CD4-positive, CD25-positive, alpha-beta regulatory T cell (primary cell): ENCODE results near the gene PRKCQ. TPM values are rescaled to one million over a fixed set of nuclear protein-coding genes. Genes with fewer than 3 reads are reported as not detected.
A peak's percentile ranks its signal among the peaks of the same experiment; 100 is the strongest.

Experiments used
- ATAC-seq, 2 donors: fragments of 150-1000 bp; cut with Tn5 transposase; one replicate each; pipeline ENCODE4 v1.10.0; 2021; ENCODE audit warnings: low read depth in 2 of 2, moderate number of reproducible peaks in 2 of 2, moderate library complexity in 1 of 2
- DNase-seq, 3 donors: peaks; one replicate each; pipeline versions ENCODE4 v3.0.0 to v3.0.0-alpha.2; 2012 to 2022; ENCODE audit warnings: mixed read lengths in 1 of 3
- H3K27ac ChIP-seq: one replicate; pipeline ENCODE4 v1.7.0; 2013; ENCODE audit warnings: mild to moderate bottlenecking, low read length; ENCODE audit not compliant: insufficient read depth, poor library complexity, severe bottlenecking
- H3K27me3 ChIP-seq: one replicate; pipeline ENCODE4 v1.7.0; 2013; ENCODE audit warnings: low read length; ENCODE audit not compliant: control insufficient read depth, insufficient read depth
- H3K36me3 ChIP-seq: one replicate; pipeline ENCODE4 v1.7.0; 2013; ENCODE audit warnings: mild to moderate bottlenecking, low read length, moderate library complexity; ENCODE audit not compliant: control insufficient read depth, insufficient read depth
- H3K4me1 ChIP-seq: 2 replicates; pipeline ENCODE4 v1.7.0; 2013; ENCODE audit warnings: mild to moderate bottlenecking, low read length; ENCODE audit not compliant: insufficient read depth, control insufficient read depth, poor library complexity, severe bottlenecking
- H3K4me3 ChIP-seq: one replicate; pipeline ENCODE4 v1.7.0; 2013; ENCODE audit warnings: low read depth, mild to moderate bottlenecking, low read length, moderate library complexity
- H3K9me3 ChIP-seq, 2 experiments: 1 replicate in 1 of 2; 2 replicates in 1 of 2; pipeline ENCODE4 v1.7.0; 2013; ENCODE audit warnings: low read length in 2 of 2, mild to moderate bottlenecking in 1 of 2, moderate library complexity in 1 of 2; ENCODE audit not compliant: control insufficient read depth in 2 of 2
- H3K27ac Mint-ChIP-seq, 3 donors: one replicate each; pipeline ENCODE4 v1.8.0; 2020 to 2022; ENCODE audit warnings: mild to moderate bottlenecking in 3 of 3, mixed read lengths in 3 of 3, moderate library complexity in 2 of 3
- H3K27me3 Mint-ChIP-seq: one replicate; pipeline ENCODE4 v1.8.0; 2022; ENCODE audit warnings: mild to moderate bottlenecking, mixed read lengths
- H3K36me3 Mint-ChIP-seq: one replicate; pipeline ENCODE4 v1.8.0; 2020; ENCODE audit warnings: mixed read lengths
- H3K4me1 Mint-ChIP-seq, 4 donors: one replicate each; pipeline ENCODE4 v1.8.0; 2020 to 2022; ENCODE audit warnings: mixed read lengths in 4 of 4, mild to moderate bottlenecking in 1 of 4
- H3K4me3 Mint-ChIP-seq, 4 donors: one replicate each; pipeline ENCODE4 v1.8.0; 2020 to 2022; ENCODE audit warnings: mild to moderate bottlenecking in 4 of 4, mixed read lengths in 4 of 4, moderate library complexity in 3 of 4
- H3K9me3 Mint-ChIP-seq, 7 donors: one replicate each; pipeline ENCODE4 v1.8.0; 2020 to 2022; ENCODE audit warnings: mixed read lengths in 7 of 7, mild to moderate bottlenecking in 3 of 7, moderate library complexity in 2 of 7
- polyA plus RNA-seq, 4 donors: library from polyadenylated mRNA; unstranded; fragments of 300-500 nt; fragmentation: Illumina TruSeq; gene quantifications; one replicate each; pipeline ENCODE4 v1.2.3, GENCODE V29; 2021
- total RNA-seq: library from RNA; stranded (reverse); gene quantifications from one replicate; pipeline ENCODE4 v1.2.3, GENCODE V29; 2022

The PRKCQ gene
- total and polyA plus RNA-seq, 5 donors from 2014 or later: 62.4 to 87.3 (median 69.2) TPM

DNA sequence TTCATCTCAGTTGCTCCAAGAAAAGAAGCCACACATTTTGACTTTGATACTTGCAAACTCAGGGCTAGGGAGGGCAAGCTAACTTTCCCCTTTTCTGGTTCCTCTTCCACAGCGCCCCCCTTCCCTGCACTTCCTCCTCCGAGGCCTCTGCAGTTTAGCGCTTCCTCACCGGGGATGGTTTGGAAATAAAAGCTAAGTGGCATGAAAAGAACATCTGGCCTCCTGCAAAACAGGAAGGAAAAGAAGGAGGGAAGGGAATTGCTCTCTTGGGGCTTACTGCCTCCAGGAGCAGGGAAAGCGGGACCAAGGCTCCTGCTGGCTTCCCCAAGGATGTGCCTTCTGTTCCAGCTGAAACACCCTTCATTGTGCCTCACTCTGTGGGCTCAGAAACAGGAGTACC lies 42.3 kb downstream of the PRKCQ start:
- Mint-ChIP-seq H3K4me3 (peak overlapping the region in 2 of 4 donors; percentile 15 to 17), H3K9me3 (peaks cover 0 to 2% (median 0%) of the 10 kb centered on the region in 7 donors), H3K36me3 (peaks cover 39% of the 10 kb centered on the region), H3K4me1 (peaks cover 14 to 87% (median 65%) of the 10 kb centered on the region in 4 donors), H3K27ac (peak overlapping the region in 2 of 3 donors; percentile 86 to 88), H3K27me3 (no peaks in the 10 kb centered on the region)
- no peak overlapping the region for H3K4me3 ChIP-seq
- H3K27ac ChIP-seq: no peak overlapping the region
- peaks cover 60% of the 10 kb centered on the region for H3K4me1 ChIP-seq
- peaks cover 20% of the 10 kb centered on the region for H3K36me3 ChIP-seq
- no peaks in the 10 kb centered on the region for H3K27me3 ChIP-seq
- no peak for DNase-seq
- H3K9me3 ChIP-seq: no peaks in the 10 kb centered on the region
- ATAC-seq: no peak

DNA sequence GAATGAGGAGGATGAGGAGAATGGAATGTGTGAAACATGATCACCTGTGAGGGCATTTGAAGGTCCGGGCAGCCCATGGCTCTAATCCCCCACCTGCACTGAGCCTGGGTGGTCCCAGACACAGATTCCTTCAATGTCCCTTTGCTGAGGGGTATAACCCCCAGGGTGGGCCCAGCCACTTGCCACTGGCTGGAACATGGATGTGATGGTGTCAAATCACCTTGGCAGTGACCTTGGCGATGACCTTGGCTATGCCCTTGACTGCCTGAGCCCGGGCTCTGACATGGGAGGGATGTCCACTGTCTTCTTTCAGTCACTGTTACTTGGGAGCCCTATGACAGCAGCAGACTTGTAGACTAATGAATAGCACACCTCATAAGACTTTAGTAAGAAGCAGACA lies 44.0 kb downstream of the PRKCQ start:
- H3K36me3 Mint-ChIP-seq: peaks cover 40% of the 10 kb centered on the region
- Histone ChIP-seq H3K4me1 (peaks cover 60% of the 10 kb centered on the region), H3K27ac (peak overlapping the region; percentile 19)

DNA sequence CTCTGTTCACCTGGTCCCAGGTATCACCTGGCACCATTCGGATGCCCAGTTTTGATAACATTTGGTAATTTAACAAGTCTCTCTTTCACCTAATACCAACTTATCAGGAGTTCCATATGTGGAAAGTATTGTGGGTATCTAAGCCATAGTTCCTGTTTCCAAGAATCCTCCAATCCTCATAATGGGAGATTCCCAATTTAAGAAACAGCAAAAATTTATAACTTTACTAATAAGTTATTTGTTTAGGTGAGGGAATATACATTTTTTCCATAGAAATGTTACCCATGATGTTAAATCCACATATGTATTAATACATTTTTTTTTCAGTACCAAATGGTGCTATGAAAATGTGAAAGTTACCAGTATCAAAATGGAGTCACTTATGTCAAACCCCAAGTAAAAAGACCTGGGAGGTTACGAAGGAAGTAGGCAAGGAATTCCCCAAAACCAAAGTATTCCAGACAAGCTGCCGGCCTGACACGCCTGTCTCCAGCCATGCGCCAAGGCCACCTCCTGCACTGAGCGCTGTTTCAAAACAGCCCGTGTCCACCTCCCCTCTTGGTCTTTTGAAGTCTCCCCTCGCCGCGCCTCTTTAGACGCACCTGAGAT lies 44.8 kb downstream of the PRKCQ start:
- Mint-ChIP-seq H3K27ac (peak overlapping the region; percentile 63 to 88 (median 84)), H3K27me3 (no peaks in the 10 kb centered on the region), H3K9me3 (peaks cover 0 to 2% (median 0%) of the 10 kb centered on the region in 7 donors), H3K4me3 (peak overlapping the region in 1 of 4 donors; percentile 37), H3K36me3 (peaks cover 35% of the 10 kb centered on the region), H3K4me1 (peaks cover 15 to 87% (median 63%) of the 10 kb centered on the region in 4 donors)
- ATAC-seq (no peak), DNase-seq (no peak)
- Histone ChIP-seq H3K27ac (peak overlapping the region; percentile 19), H3K4me3 (no peak overlapping the region), H3K27me3 (no peaks in the 10 kb centered on the region), H3K36me3 (peaks cover 15% of the 10 kb centered on the region), H3K9me3 (no peaks in the 10 kb centered on the region), H3K4me1 (peaks cover 62% of the 10 kb centered on the region)

More for the DNA sequence above, 44.0 kb downstream of the PRKCQ start:
- H3K27ac Mint-ChIP-seq: peak overlapping the region; percentile 53 to 85 (median 63)
- DNase-seq (no peak), ATAC-seq (no peak)
- Histone ChIP-seq H3K27me3 (no peaks in the 10 kb centered on the region), H3K4me3 (no peak overlapping the region), H3K9me3 (no peaks in the 10 kb centered on the region), H3K36me3 (peaks cover 15% of the 10 kb centered on the region)
- peaks cover 0 to 2% (median 0%) of the 10 kb centered on the region in 7 donors for H3K9me3 Mint-ChIP-seq
- peak overlapping the region in 1 of 4 donors; percentile 29 for H3K4me3 Mint-ChIP-seq
- no peaks in the 10 kb centered on the region for H3K27me3 Mint-ChIP-seq
- peaks cover 14 to 87% (median 65%) of the 10 kb centered on the region in 4 donors for H3K4me1 Mint-ChIP-seq

DNA sequence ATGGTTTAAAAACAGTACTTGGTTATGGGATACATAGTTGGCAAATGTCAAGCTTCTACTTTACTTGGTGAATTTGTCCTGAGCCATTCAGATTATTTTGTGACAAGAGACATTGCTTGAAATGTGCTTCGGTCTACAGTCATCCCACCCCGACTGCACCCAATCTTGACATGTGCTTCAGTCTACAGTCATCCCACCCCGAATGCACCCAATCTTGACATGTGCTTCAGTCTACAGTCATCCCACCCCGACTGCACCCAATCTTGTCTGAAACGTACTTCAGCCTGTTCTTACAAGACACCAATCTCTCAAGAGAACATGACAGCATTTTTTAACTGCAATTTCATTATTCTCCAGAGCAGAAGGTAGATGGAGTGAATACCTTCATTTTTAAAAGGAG lies 47.8 kb downstream of the PRKCQ start:
- ATAC-seq (no peak), DNase-seq (no peak)
- Mint-ChIP-seq H3K27me3 (no peaks in the 10 kb centered on the region), H3K27ac (peak overlapping the region; percentile 98 to 100 (median 98)), H3K36me3 (peaks cover 28% of the 10 kb centered on the region), H3K4me3 (peak overlapping the region in 3 of 4 donors; percentile 16 to 94 (median 17)), H3K4me1 (peaks cover 20 to 90% (median 76%) of the 10 kb centered on the region in 4 donors), H3K9me3 (peaks cover 0 to 1% (median 0%) of the 10 kb centered on the region in 7 donors)
- Histone ChIP-seq H3K4me1 (peaks cover 76% of the 10 kb centered on the region), H3K27me3 (no peaks in the 10 kb centered on the region), H3K4me3 (peak overlapping the region; percentile 63), H3K27ac (peak overlapping the region; percentile 87), H3K36me3 (peaks cover 9% of the 10 kb centered on the region), H3K9me3 (no peaks in the 10 kb centered on the region)

DNA sequence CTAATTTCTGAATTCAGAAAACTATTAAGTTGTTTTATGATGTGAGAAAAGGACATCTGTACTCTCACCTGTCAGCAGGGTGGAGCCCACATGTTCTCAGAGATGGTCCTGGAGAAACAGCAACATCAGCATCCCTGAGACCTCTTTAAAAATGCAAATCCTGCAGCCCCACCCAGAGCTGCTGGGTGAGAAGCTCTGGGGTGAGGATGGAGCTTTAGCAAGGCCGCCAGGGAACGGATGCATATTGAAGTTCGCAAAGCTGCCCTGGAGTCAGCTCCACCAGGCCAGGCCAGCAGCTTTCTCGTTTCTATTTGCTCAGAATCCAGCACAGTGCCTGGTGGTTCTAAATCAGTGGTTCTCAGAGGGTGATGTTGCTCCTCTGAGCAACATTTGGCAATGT lies 49.1 kb downstream of the PRKCQ start:
- H3K27ac Mint-ChIP-seq: peak overlapping the region; percentile 98 to 100 (median 98)
- H3K36me3 Mint-ChIP-seq: peaks cover 31% of the 10 kb centered on the region
- Histone ChIP-seq H3K4me3 (peak overlapping the region; percentile 63), H3K27me3 (no peaks in the 10 kb centered on the region), H3K36me3 (peaks cover 11% of the 10 kb centered on the region), H3K9me3 (no peaks in the 10 kb centered on the region), H3K27ac (peak overlapping the region; percentile 87), H3K4me1 (peaks cover 69% of the 10 kb centered on the region)
- no peak for ATAC-seq
- no peaks in the 10 kb centered on the region for H3K27me3 Mint-ChIP-seq
- H3K4me3 Mint-ChIP-seq: peak overlapping the region; percentile 38 to 95 (median 92)
- H3K4me1 Mint-ChIP-seq: peaks cover 25 to 90% (median 79%) of the 10 kb centered on the region in 4 donors
- H3K9me3 Mint-ChIP-seq: peaks cover 0 to 1% (median 0%) of the 10 kb centered on the region in 7 donors
- DNase-seq: peak in 1 of 3 donors; percentile 62

DNA sequence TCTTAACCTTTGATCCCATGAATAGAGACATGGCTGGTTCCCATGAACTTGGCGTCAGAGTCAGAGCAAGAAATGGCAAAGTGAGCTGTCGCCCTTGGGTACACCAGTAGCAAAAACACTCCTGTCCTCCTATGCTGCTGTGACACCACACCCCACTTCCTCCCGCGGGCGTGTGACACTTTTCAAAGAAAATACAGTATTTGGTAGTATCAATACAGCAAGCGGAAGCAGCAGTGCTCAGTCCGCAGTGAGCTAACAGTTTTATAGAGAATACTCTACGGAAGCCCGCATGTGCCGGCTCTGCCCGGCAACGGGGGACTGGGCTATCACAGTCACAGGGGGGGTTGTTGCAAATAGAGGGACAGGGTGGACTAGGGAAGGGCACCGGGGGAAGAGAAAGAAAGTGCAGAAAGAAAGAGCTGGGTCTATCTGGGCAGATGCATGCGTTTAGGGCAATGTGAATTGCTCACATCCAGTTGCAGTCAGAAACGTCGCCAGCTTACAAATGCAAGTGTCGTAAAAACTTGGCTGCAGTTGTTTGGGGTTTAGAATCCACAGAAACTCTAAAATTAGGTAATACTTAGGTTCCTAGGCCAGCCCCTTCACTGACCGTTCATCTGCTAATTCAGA lies 49.8 kb downstream of the PRKCQ start:
- Mint-ChIP-seq H3K27ac (peak overlapping the region; percentile 98 to 100 (median 98)), H3K36me3 (peaks cover 32% of the 10 kb centered on the region), H3K4me3 (peak overlapping the region; percentile 80 to 95 (median 92)), H3K27me3 (no peaks in the 10 kb centered on the region), H3K9me3 (peaks cover 0 to 1% (median 0%) of the 10 kb centered on the region in 7 donors), H3K4me1 (peaks cover 26 to 91% (median 78%) of the 10 kb centered on the region in 4 donors)
- Histone ChIP-seq H3K36me3 (peaks cover 10% of the 10 kb centered on the region), H3K9me3 (no peaks in the 10 kb centered on the region), H3K4me1 (peaks cover 63% of the 10 kb centered on the region), H3K27ac (peak overlapping the region; percentile 87), H3K4me3 (peak overlapping the region; percentile 63), H3K27me3 (no peaks in the 10 kb centered on the region)
- ATAC-seq (peak; percentile 98), DNase-seq (peak; percentile 58 to 96 (median 87))

DNA sequence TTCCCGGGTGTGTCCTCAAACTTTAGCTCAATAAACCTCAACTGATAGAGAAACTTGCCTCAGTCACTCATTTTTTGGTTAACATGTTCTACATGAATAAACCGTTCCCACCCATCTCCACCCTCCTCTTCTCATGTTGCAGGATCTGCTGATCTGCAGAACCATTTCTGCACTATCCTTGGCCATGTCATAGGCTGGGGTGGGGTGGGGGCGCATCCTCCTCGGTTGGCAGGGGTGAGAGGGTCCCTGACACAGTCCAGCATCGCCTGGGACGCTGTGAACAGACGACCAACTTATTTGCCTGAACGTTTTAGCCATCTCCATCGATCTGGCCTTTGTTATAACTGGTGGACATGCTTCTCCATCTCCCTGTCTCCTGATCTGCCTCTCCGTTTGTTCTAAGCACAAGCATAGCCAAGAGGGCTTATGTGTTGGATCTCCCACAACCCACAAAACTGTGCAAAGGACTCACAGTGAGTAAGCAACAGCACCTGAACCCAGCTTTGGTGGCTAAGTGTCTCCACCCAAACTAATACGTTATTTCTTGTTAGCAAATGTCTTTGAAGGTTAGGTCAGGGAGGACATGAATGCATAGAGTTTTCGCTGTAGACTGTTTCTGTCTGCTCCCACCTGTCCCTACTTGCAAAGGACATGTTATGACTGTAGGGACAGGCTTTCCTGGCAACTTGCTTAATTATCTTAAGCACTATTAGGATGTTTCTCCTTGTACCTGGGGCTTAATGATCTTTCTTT lies 51.7 kb downstream of the PRKCQ start:
- peak overlapping the region; percentile 87 for H3K27ac ChIP-seq
- DNase-seq (peak in 1 of 3 donors; percentile 58), ATAC-seq (no peak)
- H3K27me3 Mint-ChIP-seq: no peaks in the 10 kb centered on the region
- peaks cover 0 to 1% (median 0%) of the 10 kb centered on the region in 7 donors for H3K9me3 Mint-ChIP-seq
- H3K4me3 ChIP-seq: peak overlapping the region; percentile 63
- no peaks in the 10 kb centered on the region for H3K9me3 ChIP-seq
- peaks cover 31 to 98% (median 82%) of the 10 kb centered on the region in 4 donors for H3K4me1 Mint-ChIP-seq
- H3K27me3 ChIP-seq: no peaks in the 10 kb centered on the region
- peak overlapping the region; percentile 98 to 100 (median 98) for H3K27ac Mint-ChIP-seq
- peaks cover 45% of the 10 kb centered on the region for H3K36me3 Mint-ChIP-seq
- peak overlapping the region in 3 of 4 donors; percentile 26 to 94 (median 64) for H3K4me3 Mint-ChIP-seq
- H3K36me3 ChIP-seq: peaks cover 13% of the 10 kb centered on the region
- H3K4me1 ChIP-seq: peaks cover 59% of the 10 kb centered on the region
